A549 (cell line): Measurements from ENCODE around the gene FAM20A. TPM values are rescaled to one million over a fixed set of nuclear protein-coding genes. Genes with fewer than 3 reads are reported as not detected.

ENCODE experiments used
- ATAC-seq, 2 experiments: fragments of 200-7000 bp in 1 of 2; fragments of >200 bp in 1 of 2; cut with Nextera tagmentation in 1 of 2; cut with Tn5 transposase in 1 of 2; 3 replicates each; pipeline versions ENCODE4 v1.8.0 to v1.9.1; 2018 to 2020; ENCODE audit warnings: mild to moderate bottlenecking in 1 of 2, moderate library complexity in 1 of 2
- CTCF ChIA-PET: fragments of 300-600 bp; sonication (Branson Sonifier 250); formaldehyde crosslinking; extraction: SDS; loops from one replicate; lab custom pipeline; 2021; ENCODE audit warnings: antibody characterized with exemption, inconsistent platforms; lab: Yijun Ruan, JAX
- POLR2A ChIA-PET: fragments of 350-600 bp; formaldehyde crosslinking; extraction: SDS; loops from one replicate; lab custom pipeline; 2021; ENCODE audit warnings: antibody characterized with exemption, inconsistent platforms; lab: Yijun Ruan, JAX
- DNase-seq, 2 experiments: peaks; one replicate each; pipeline versions ENCODE4 v3.0.0 to v3.0.0-alpha.2; 2011 to 2016; ENCODE audit warnings: low read depth in 1 of 2, low spot score in 1 of 2
- FAIRE-seq: peaks from 2 replicates; lab custom pipeline; 2011; peaks lifted over from hg19 to GRCh38; lab: Jason Lieb, UNC
- H3K27ac ChIP-seq, 2 experiments: fragments of >200 bp; sonication (Bioruptor Twin); formaldehyde crosslinking; 3 replicates each; pipeline ENCODE4 v1.5.1; 2016 to 2017
- H3K4me1 ChIP-seq: fragments of >200 bp; sonication (Bioruptor Twin); formaldehyde crosslinking; 3 replicates; pipeline ENCODE4 v1.6.1; 2016
- H3K4me2 ChIP-seq: fragments of >200 bp; sonication (Bioruptor Twin); formaldehyde crosslinking; 3 replicates; pipeline ENCODE4 v1.6.1; 2016
- H3K4me3 ChIP-seq: fragments of >200 bp; sonication (Bioruptor Twin); formaldehyde crosslinking; 3 replicates; pipeline ENCODE4 v1.5.1; 2016
- H3K9me3 ChIP-seq: fragments of >200 bp; sonication (Bioruptor Twin); formaldehyde crosslinking; 3 replicates; pipeline ENCODE4 v1.6.1; 2016
- CBX8 ChIP-seq: fragments of 200-600 bp; sonication (generic); IDR thresholded peaks from 2 replicates; pipeline ENCODE4 v1.6.1; 2016
- CEBPB ChIP-seq, 2 experiments: fragments of >200 bp in 1 of 2; sonication (Bioruptor Twin) in 1 of 2; formaldehyde crosslinking in 1 of 2; IDR thresholded peaks; 2 replicates each; pipeline ENCODE4 v1.6.1; 2012 to 2016
- CHD4 ChIP-seq: fragments of 200-600 bp; sonication (generic); IDR thresholded peaks from 2 replicates; pipeline ENCODE4 v1.6.1; 2016; ENCODE audit warnings: antibody characterized with exemption, mild to moderate bottlenecking, borderline replicate concordance
- CTCF ChIP-seq: fragments of >200 bp; sonication (Bioruptor Twin); formaldehyde crosslinking; IDR thresholded peaks from 3 replicates; pipeline ENCODE4 v1.5.1; 2016
- EHF ChIP-seq: fragments of 250-450 bp; sonication (Bioruptor Pico); IDR thresholded peaks from 2 replicates; pipeline ENCODE4 v1.5.0; 2020; ENCODE audit warnings: mild to moderate bottlenecking
- ELK1 ChIP-seq: fragments of 150-350 bp; IDR thresholded peaks from 2 replicates; pipeline ENCODE4 v1.6.1; 2014; ENCODE audit warnings: low read depth, mild to moderate bottlenecking, low read length
- FOXS1 ChIP-seq: fragments of 250-450 bp; sonication (Bioruptor Pico); IDR thresholded peaks from 2 replicates; pipeline ENCODE4 v1.5.0; 2020; ENCODE audit warnings: mild to moderate bottlenecking, moderate library complexity
- HOXA7 ChIP-seq: fragments of 250-450 bp; sonication (Bioruptor Pico); IDR thresholded peaks from 2 replicates; pipeline ENCODE4 v1.5.0; 2020; ENCODE audit warnings: mild to moderate bottlenecking, moderate library complexity
- HOXB13 ChIP-seq: fragments of 250-450 bp; sonication (Bioruptor Pico); IDR thresholded peaks from 2 replicates; pipeline ENCODE4 v1.5.0; 2020; ENCODE audit warnings: low read depth, mild to moderate bottlenecking, moderate library complexity
- JUN ChIP-seq, 2 experiments: fragments of >200 bp; sonication (Bioruptor Twin); formaldehyde crosslinking; IDR thresholded peaks; 2 replicates in 1 of 2; 3 replicates in 1 of 2; pipeline ENCODE4 v1.6.1; 2016 to 2017
- KDM1A ChIP-seq: fragments of 200-600 bp; sonication (generic); IDR thresholded peaks from 2 replicates; pipeline ENCODE4 v1.6.1; 2016; ENCODE audit warnings: low read depth, mild to moderate bottlenecking
- MAX ChIP-seq: IDR thresholded peaks from 2 replicates; pipeline ENCODE4 v1.6.1; 2012
- NR3C1 ChIP-seq: fragments of >200 bp; sonication (Bioruptor Twin); formaldehyde crosslinking; IDR thresholded peaks from 3 replicates; pipeline ENCODE4 v1.6.1; 2017
- PHF8 ChIP-seq: fragments of 200-600 bp; sonication (generic); IDR thresholded peaks from 2 replicates; pipeline ENCODE4 v1.6.1; 2016; ENCODE audit warnings: low read depth, mild to moderate bottlenecking, antibody characterized with exemption, moderate library complexity, borderline replicate concordance
- RAD21 ChIP-seq, 2 experiments: fragments of >200 bp in 1 of 2; sonication (Bioruptor Twin) in 1 of 2; formaldehyde crosslinking in 1 of 2; IDR thresholded peaks in 1 of 2; conservative IDR thresholded peaks in 1 of 2; 2 replicates in 1 of 2; 3 replicates in 1 of 2; pipeline ENCODE4 v1.6.1; 2012 to 2018; ENCODE audit warnings: inconsistent platforms in 1 of 2
- RARB ChIP-seq: fragments of 250-450 bp; sonication (Bioruptor Pico); IDR thresholded peaks from 2 replicates; pipeline ENCODE4 v1.8.0; 2021; ENCODE audit warnings: mild to moderate bottlenecking, moderate library complexity
- REST ChIP-seq: fragments of 200-600 bp; sonication (generic); IDR thresholded peaks from 2 replicates; pipeline ENCODE4 v1.6.1; 2016; ENCODE audit warnings: antibody characterized with exemption, mild to moderate bottlenecking, moderate library complexity
- RNF2 ChIP-seq: fragments of 200-600 bp; sonication (generic); IDR thresholded peaks from 2 replicates; pipeline ENCODE4 v1.6.1; 2016; ENCODE audit warnings: low read depth, mild to moderate bottlenecking, antibody characterized with exemption, moderate library complexity, borderline replicate concordance
- TP53 ChIP-seq: fragments of 250-450 bp; sonication (Bioruptor Pico); IDR thresholded peaks from 2 replicates; pipeline ENCODE4 v1.5.0; 2021; ENCODE audit warnings: mild to moderate bottlenecking, moderate library complexity
- ZNF302 ChIP-seq: fragments of 250-450 bp; sonication (Bioruptor Pico); IDR thresholded peaks from 2 replicates; pipeline ENCODE4 v1.9.0; 2021; ENCODE audit warnings: inconsistent platforms, mild to moderate bottlenecking, moderate library complexity
- WGBS: methylation state at CpG from one replicate; pipeline ENCODE4 v1.1.6; 2017; ENCODE audit errors: missing lambda C conversion rate; 5-methylcytosine and 5-hydroxymethylcytosine counted together
- polyA plus RNA-seq, 4 experiments: library from polyadenylated mRNA; depleted of rRNA in 3 of 4; stranded (reverse); fragments of >200 nt; fragmentation: RNase III in 1 of 4; extraction: RNeasy Plus Mini Kit Qiagen cat#74134 plus additional on column Dnase treatment in 1 of 4; gene quantifications; 2 replicates in 3 of 4; 3 replicates in 1 of 4; pipeline ENCODE4 v1.2.3, GENCODE V29; 2011 to 2017

The FAM20A gene
- polyA plus RNA-seq, 2 of the 4 experiments (the other 2 are of a cell fraction) = 0.05 to 0.09 TPM

- TF ChIP-seq MAX (no peak), JUN (IDR thresholded peaks at IDR 0.05) (no peak), RNF2 (no peak), CEBPB (IDR thresholded peaks at IDR 0.05) (no peak), FOXS1 (CRISPR knock-in tag) (no peak), RAD21 (conservative IDR thresholded peaks at IDR 0.05 in 1 of 2, IDR thresholded peaks at IDR 0.05 in 1 of 2) (no peak), TP53 (CRISPR knock-in tag) (no peak), ZNF302 (CRISPR knock-in tag) (no peak), CTCF (no peak), REST (no peak), EHF (no peak), CBX8 (no peak), PHF8 (no peak), HOXB13 (CRISPR knock-in tag) (no peak), ELK1 (no peak), HOXA7 (CRISPR knock-in tag) (no peak), RARB (CRISPR knock-in tag) (no peak), NR3C1 (no peak), KDM1A (no peak), CHD4 (no peak)
- TF ChIP-seq, all 56 proteins: peak for 0
- Histone ChIP-seq H3K4me2 (peak overlapping the region; percentile 90), H3K4me1 (peaks cover 22% of the 10 kb centered on the region), H3K27ac (no peak overlapping the region), H3K9me3 (no peaks in the 10 kb centered on the region), H3K4me3 (no peak overlapping the region)
- ATAC-seq (no peak), DNase-seq (peak in 1 of 2 experiments; percentile 20), FAIRE-seq (no peak)
- ChIA-PET CTCF (interaction anchor here (1.0 to 1.2 kb wide), 2 partner anchors 17 to 19 kb away, joined by 3 read pairs; no protein-coding TSS in a partner anchor), POLR2A (no interaction called here)
- WGBS = 75% methylated on average over 15 of the region's 15 CpGs
Observed at GRCh38 chr17:68514831-68515635, 86.1 kb downstream of the FAM20A start.
